ENCODE data around the gene PMEL. TPM values are rescaled to one million over a fixed set of nuclear protein-coding genes. Genes with fewer than 3 reads are reported as not detected.
A peak's percentile ranks its signal among the peaks of the same experiment; 100 is the strongest.

PMEL gene
- total RNA-seq, 6 experiments from 2014 or later, result 0.47 to 1.3 (median 0.59) TPM

- Mint-ChIP-seq H3K4me1 (ENCODE audit: low read depth) (peaks cover 31% of the 10 kb centered on the region), H3K36me3 (ENCODE audit: low read depth) (no peaks in the 10 kb centered on the region), H3K27me3 (ENCODE audit: insufficient read depth) (no peaks in the 10 kb centered on the region; the same call in none of the 2 replicates), H3K27ac (no peak overlapping the region), H3K4me3 (no peak overlapping the region), H3K9me3 (no peaks in the 10 kb centered on the region)
- DNase-seq, result no peak
- no peak for TF ChIP-seq CTCF (IDR thresholded peaks at IDR 0.05)
These were observed 2.1 kb downstream of the PMEL start for GRCh38 chr12:55963760-55964159.

DNA sequence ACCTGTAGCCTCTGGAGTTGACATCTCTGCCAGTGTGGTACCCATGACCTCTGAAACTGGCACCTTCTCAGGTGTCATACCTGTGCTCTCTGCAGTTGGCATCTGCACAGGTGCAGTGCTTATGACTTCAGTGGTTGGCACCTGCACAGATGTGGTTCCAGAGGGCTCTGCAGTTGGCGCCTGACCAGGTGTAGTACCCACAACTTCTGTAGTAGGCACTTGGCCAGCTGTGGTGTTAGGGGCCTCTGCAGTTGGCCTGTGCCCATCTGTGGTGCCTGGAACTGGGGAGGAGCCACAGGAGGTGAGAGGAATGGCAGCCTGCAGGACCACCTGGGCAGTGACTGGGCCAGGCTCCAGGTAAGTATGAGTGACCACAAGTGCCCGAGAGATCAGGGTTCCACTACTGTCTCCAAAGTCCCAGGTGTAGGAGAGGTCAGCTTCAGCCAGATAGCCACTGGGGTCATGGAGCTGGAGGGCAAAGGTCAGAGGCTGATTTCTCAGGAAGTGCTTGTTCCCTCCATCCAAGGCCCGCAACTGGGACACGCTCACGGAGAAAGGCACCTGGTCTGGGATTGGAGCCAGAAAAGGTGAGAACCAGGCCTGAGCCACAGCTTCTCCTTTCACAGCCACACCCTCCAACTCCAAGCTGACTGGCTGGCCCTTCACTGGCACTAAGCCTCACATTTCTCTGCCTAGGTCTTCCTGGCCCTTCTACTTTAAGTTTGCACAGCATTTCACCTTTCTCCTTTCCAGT lies 8.6 kb downstream of the PMEL start:
- peaks cover 1% of the 10 kb centered on the region for H3K27me3 Mint-ChIP-seq (ENCODE audit: insufficient read depth)
- H3K36me3 Mint-ChIP-seq (ENCODE audit: low read depth), result no peaks in the 10 kb centered on the region; the same call in 1 of the 2 replicates
- TF ChIP-seq CTCF (IDR thresholded peaks at IDR 0.05), result no peak
- no peak overlapping the region for H3K27ac Mint-ChIP-seq
- H3K4me3 Mint-ChIP-seq, result no peak overlapping the region
- DNase-seq, result no peak
- H3K4me1 Mint-ChIP-seq (ENCODE audit: low read depth), result peaks cover 12% of the 10 kb centered on the region
- no peaks in the 10 kb centered on the region for H3K9me3 Mint-ChIP-seq

GRCh38 chr12:55955800-55956508 lies 9.9 kb downstream of the PMEL start:
- TF ChIP-seq CTCF (IDR thresholded peaks at IDR 0.05), result peak; percentile 78
- H3K27ac Mint-ChIP-seq, result peak overlapping the region; percentile 43
- DNase-seq, result peak; percentile 77

GRCh38 chr12:55955344-55955743 lies 10.5 kb downstream of the PMEL start:
- H3K36me3 Mint-ChIP-seq (ENCODE audit: low read depth), result peaks cover 10% of the 10 kb centered on the region
- 0 out of 2 replicates have a peak overlapping the region, but pooled peaks have one; percentile 50 for H3K27ac Mint-ChIP-seq
- DNase-seq, result no peak
- H3K27me3 Mint-ChIP-seq (ENCODE audit: insufficient read depth), result peaks cover 1% of the 10 kb centered on the region; the same call in 1 of the 2 replicates
- no peak for TF ChIP-seq CTCF (IDR thresholded peaks at IDR 0.05)
- no peak overlapping the region for H3K4me3 Mint-ChIP-seq
- no peaks in the 10 kb centered on the region for H3K9me3 Mint-ChIP-seq
- H3K4me1 Mint-ChIP-seq (ENCODE audit: low read depth), result peaks cover 12% of the 10 kb centered on the region

More at GRCh38 chr12:55955800-55956508, 9.9 kb downstream of the PMEL start:
- peaks cover 1% of the 10 kb centered on the region; the same call in 1 of the 2 replicates for H3K27me3 Mint-ChIP-seq (ENCODE audit: insufficient read depth)
- no peaks in the 10 kb centered on the region for H3K9me3 Mint-ChIP-seq
- H3K36me3 Mint-ChIP-seq (ENCODE audit: low read depth), result peaks cover 10% of the 10 kb centered on the region
- no peak overlapping the region for H3K4me3 Mint-ChIP-seq
- peaks cover 12% of the 10 kb centered on the region for H3K4me1 Mint-ChIP-seq (ENCODE audit: low read depth)

- no peaks in the 10 kb centered on the region for H3K27me3 Mint-ChIP-seq (ENCODE audit: insufficient read depth)
- peaks cover 23% of the 10 kb centered on the region for H3K36me3 Mint-ChIP-seq (ENCODE audit: low read depth)
- H3K4me1 Mint-ChIP-seq (ENCODE audit: low read depth), result peaks cover 4% of the 10 kb centered on the region; the same call in 1 of the 2 replicates
- H3K4me3 Mint-ChIP-seq, result no peak overlapping the region
- no peaks in the 10 kb centered on the region for H3K9me3 Mint-ChIP-seq
- no peak for TF ChIP-seq CTCF (IDR thresholded peaks at IDR 0.05)
- DNase-seq, result no peak
- peak overlapping the region; percentile 24 for H3K27ac Mint-ChIP-seq
These were observed 19.3 kb downstream of the PMEL start for GRCh38 chr12:55946553-55946952.
